IPS-15b (cell line): Measurements from ENCODE around the gene TSNAX.

Experiments
- H3K27me3 ChIP-seq: one replicate; pipeline ENCODE4 v1.6.1; 2013; ENCODE audit warnings: low read length; ENCODE audit not compliant: control insufficient read depth, insufficient read depth
- H3K36me3 ChIP-seq: one replicate; pipeline ENCODE4 v1.6.1; 2013; ENCODE audit warnings: low read length; ENCODE audit not compliant: control insufficient read depth, insufficient read depth
- H3K4me1 ChIP-seq: one replicate; pipeline ENCODE4 v1.6.1; 2013; ENCODE audit warnings: mild to moderate bottlenecking, low read length; ENCODE audit not compliant: control insufficient read depth, insufficient read depth
- H3K4me3 ChIP-seq: one replicate; pipeline ENCODE4 v1.5.1; 2013; ENCODE audit warnings: low read depth, low read length
- H3K9ac ChIP-seq: one replicate; pipeline ENCODE4 v1.6.1; 2013; ENCODE audit warnings: low read depth, mild to moderate bottlenecking, low read length
- H3K9me3 ChIP-seq: one replicate; pipeline ENCODE4 v1.6.1; 2013; ENCODE audit warnings: mild to moderate bottlenecking, low read length; ENCODE audit not compliant: control insufficient read depth, insufficient read depth

TSNAX gene

DNA sequence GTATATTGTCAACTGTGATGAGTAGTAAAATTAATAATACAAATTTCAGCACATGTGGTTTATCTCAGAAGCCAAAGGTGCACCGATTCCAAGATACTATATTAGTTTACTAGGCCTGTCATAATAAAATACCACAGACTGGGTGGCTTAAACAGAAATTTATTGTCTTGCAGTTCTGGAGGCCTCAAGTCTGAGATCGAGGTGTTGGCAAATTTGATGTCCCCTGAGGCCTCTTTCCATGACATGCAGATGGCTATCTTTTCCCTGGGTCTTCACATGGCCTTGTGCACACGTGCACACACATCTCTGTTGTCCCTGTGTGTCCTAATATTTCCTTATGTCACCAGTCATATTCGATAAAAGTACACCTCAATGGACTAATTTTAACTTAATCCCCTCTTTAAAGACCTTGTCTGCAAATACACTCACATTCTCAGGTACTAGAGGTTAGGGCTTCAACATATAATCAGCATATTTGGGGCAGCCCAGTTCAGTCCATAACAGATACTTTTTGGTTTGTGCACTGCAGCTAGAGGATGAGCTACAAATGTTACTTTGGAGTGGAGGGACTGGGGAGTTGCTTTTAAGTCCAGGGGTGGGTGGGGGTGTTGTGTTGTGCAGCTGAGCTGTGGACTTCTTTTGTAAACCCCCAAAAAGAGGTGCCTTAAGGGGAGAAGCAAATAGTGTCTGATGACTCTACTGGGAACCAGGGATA, 21.4 kb downstream of the TSNAX start:
- H3K27me3 ChIP-seq = no peaks in the 10 kb centered on the region
- peaks cover 3% of the 10 kb centered on the region for H3K4me1 ChIP-seq
- no peaks in the 10 kb centered on the region for H3K9me3 ChIP-seq
- H3K9ac ChIP-seq = no peak overlapping the region
- no peaks in the 10 kb centered on the region for H3K36me3 ChIP-seq
- no peak overlapping the region for H3K4me3 ChIP-seq

- H3K4me1 ChIP-seq = peaks cover 3% of the 10 kb centered on the region
- H3K27me3 ChIP-seq = no peaks in the 10 kb centered on the region
- H3K4me3 ChIP-seq = no peak overlapping the region
- H3K9ac ChIP-seq = no peak overlapping the region
- H3K36me3 ChIP-seq = no peaks in the 10 kb centered on the region
- H3K9me3 ChIP-seq = no peaks in the 10 kb centered on the region
Measured at GRCh38 chr1:231550448-231550781, 21.9 kb downstream of the TSNAX start.

GRCh38 chr1:231553320-231553719, 24.9 kb downstream of the TSNAX start:
- H3K4me1 ChIP-seq = peaks cover 3% of the 10 kb centered on the region
- H3K9ac ChIP-seq = no peak overlapping the region
- no peaks in the 10 kb centered on the region for H3K27me3 ChIP-seq
- H3K4me3 ChIP-seq = no peak overlapping the region
- no peaks in the 10 kb centered on the region for H3K36me3 ChIP-seq
- H3K9me3 ChIP-seq = no peaks in the 10 kb centered on the region

DNA sequence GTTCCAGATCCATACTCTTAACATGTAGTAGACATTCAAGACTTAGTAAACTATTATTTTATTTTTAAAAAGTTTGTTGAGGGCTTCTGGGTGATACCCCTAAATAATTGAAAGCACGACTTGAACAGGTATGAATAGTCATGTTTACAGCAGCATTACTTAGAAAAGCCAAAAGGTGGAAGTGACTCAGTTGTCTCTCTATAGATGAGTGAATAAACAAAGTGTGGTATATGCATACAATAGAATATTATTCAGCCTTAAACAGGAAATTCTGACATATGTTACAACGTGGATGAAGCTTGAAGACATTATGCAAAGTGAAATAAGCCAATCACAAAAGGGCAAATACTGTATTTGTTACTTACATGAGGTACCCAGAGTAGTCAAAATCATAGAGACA, 26.5 kb downstream of the TSNAX start:
- Histone ChIP-seq H3K36me3 (no peaks in the 10 kb centered on the region), H3K27me3 (no peaks in the 10 kb centered on the region), H3K4me3 (no peak overlapping the region), H3K4me1 (peaks cover 1% of the 10 kb centered on the region), H3K9me3 (no peaks in the 10 kb centered on the region), H3K9ac (no peak overlapping the region)

DNA sequence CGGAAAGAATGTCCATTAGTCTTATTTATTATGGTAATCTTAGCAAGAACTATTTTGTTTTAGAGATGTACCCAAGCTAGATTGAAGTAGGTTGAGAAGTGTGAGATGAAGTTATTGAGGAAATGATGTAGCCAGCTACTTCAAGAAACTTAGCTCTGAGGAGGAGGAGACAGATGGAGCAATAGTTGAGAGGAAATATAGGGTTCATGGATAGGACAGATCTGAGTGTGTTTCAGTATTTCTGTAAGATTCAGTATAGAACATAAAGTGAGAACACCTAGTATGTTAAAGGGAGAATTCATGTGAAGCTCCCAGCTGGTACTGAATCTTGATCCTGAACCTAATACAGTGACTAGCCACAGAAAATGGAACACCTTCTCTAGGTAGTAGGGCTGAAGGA, 28.9 kb downstream of the TSNAX start:
- H3K27me3 ChIP-seq = no peaks in the 10 kb centered on the region
- no peak overlapping the region for H3K9ac ChIP-seq
- H3K9me3 ChIP-seq = no peaks in the 10 kb centered on the region
- no peaks in the 10 kb centered on the region for H3K36me3 ChIP-seq
- no peaks in the 10 kb centered on the region for H3K4me1 ChIP-seq
- H3K4me3 ChIP-seq = no peak overlapping the region

- H3K4me1 ChIP-seq = no peaks in the 10 kb centered on the region
- no peak overlapping the region for H3K9ac ChIP-seq
- H3K36me3 ChIP-seq = no peaks in the 10 kb centered on the region
- no peak overlapping the region for H3K4me3 ChIP-seq
- no peaks in the 10 kb centered on the region for H3K9me3 ChIP-seq
- H3K27me3 ChIP-seq = no peaks in the 10 kb centered on the region
Measured at GRCh38 chr1:231557898-231558707, 29.6 kb downstream of the TSNAX start.

GRCh38 chr1:231558708-231559185, 30.3 kb downstream of the TSNAX start:
- Histone ChIP-seq H3K4me3 (no peak overlapping the region), H3K9me3 (no peaks in the 10 kb centered on the region), H3K27me3 (no peaks in the 10 kb centered on the region), H3K4me1 (no peaks in the 10 kb centered on the region), H3K36me3 (no peaks in the 10 kb centered on the region), H3K9ac (no peak overlapping the region)

DNA sequence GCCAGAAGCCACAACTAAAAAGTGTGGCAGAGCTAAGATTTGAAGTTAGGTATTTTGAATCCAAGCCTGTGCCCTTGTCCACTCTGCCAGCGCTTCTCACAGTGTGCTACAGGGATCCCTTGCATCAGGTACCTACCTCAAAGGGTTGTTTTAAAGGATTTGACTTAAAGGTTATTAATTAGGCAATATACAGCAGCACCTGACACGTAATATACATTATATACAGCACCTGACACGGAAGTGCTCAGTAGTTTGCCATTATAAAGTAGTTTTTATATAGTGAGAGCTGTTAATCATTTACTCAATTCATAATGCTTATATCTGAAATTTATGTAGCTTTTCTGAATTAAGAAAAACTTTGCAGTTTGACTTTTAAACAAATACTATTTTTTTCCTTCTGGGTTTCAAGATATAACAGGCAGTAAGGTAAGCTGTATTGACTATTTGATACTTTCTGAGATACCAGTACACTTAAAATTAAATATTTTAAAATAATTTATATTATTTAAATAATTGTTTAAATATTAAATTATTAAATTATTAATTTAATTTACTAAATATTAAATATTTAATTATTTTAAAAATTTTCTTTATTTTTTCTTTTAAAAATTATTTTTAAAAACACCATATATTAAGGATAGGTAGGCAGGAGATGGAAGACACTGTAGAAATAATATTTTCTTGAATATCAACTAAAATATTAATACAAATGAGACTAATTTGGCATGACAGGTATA, 33.3 kb downstream of the TSNAX start:
- H3K9ac ChIP-seq = no peak overlapping the region
- H3K36me3 ChIP-seq = no peaks in the 10 kb centered on the region
- H3K9me3 ChIP-seq = no peaks in the 10 kb centered on the region
- H3K27me3 ChIP-seq = no peaks in the 10 kb centered on the region
- H3K4me1 ChIP-seq = no peaks in the 10 kb centered on the region
- H3K4me3 ChIP-seq = no peak overlapping the region

- H3K36me3 ChIP-seq = no peaks in the 10 kb centered on the region
- H3K9ac ChIP-seq = no peak overlapping the region
- H3K4me3 ChIP-seq = no peak overlapping the region
- H3K27me3 ChIP-seq = no peaks in the 10 kb centered on the region
- no peaks in the 10 kb centered on the region for H3K9me3 ChIP-seq
- H3K4me1 ChIP-seq = no peaks in the 10 kb centered on the region
Measured at GRCh38 chr1:231563247-231563646, 34.8 kb downstream of the TSNAX start.

GRCh38 chr1:231564373-231564772, 35.9 kb downstream of the TSNAX start:
- Histone ChIP-seq H3K4me3 (no peak overlapping the region), H3K9me3 (no peaks in the 10 kb centered on the region), H3K27me3 (no peaks in the 10 kb centered on the region), H3K4me1 (no peaks in the 10 kb centered on the region), H3K36me3 (no peaks in the 10 kb centered on the region), H3K9ac (no peak overlapping the region)

DNA sequence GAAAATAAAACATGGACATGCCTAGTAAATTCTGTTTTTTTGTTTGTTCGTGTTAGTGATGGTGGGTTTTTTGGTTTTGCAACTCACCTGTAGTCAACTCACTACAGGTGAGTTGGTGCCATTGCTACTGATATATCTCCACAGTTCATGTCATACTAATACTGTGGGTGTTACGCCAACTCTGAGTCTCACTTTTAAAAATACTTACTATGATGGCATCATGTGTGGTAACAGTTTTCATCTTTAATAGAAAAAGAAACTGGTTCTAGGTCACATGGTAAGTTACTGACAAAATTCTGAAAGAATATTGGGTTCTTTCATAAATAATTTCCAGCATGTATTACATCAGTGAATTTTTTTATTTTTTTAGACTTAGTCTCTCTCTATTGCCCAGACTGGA, 38.0 kb downstream of the TSNAX start:
- H3K9me3 ChIP-seq = no peaks in the 10 kb centered on the region

More for the DNA sequence above, 38.0 kb downstream of the TSNAX start:
- H3K36me3 ChIP-seq = no peaks in the 10 kb centered on the region
- no peaks in the 10 kb centered on the region for H3K4me1 ChIP-seq
- no peaks in the 10 kb centered on the region for H3K27me3 ChIP-seq
- no peak overlapping the region for H3K4me3 ChIP-seq
- H3K9ac ChIP-seq = no peak overlapping the region
